C4-2B (cell line): ENCODE results near the gene FGFRL1.

ENCODE experiments used
- H3K27ac ChIP-seq: fragments of 450-650 bp; 2 replicates; pipeline ENCODE4 v1.5.1; 2017
- CTCF ChIP-seq: fragments of 450-650 bp; conservative IDR thresholded peaks from 2 replicates; pipeline ENCODE4 v1.5.1; 2017; ENCODE audit warnings: mild to moderate bottlenecking
- ZFX ChIP-seq: fragments of 450-650 bp; IDR thresholded peaks from 2 replicates; pipeline ENCODE4 v1.6.1; 2017

Gene FGFRL1

GRCh38 chr4:1022739-1023066, 11.3 kb downstream of the FGFRL1 start:
- no peak for TF ChIP-seq CTCF
- no peak for TF ChIP-seq ZFX
- H3K27ac ChIP-seq, result no peak overlapping the region

GRCh38 chr4:1023075-1023640, 11.7 kb downstream of the FGFRL1 start:
- TF ChIP-seq CTCF (no peak), ZFX (no peak)
- H3K27ac ChIP-seq, result no peak overlapping the region

- TF ChIP-seq ZFX (no peak), CTCF (no peak)
- no peak overlapping the region for H3K27ac ChIP-seq
Measured at GRCh38 chr4:1023895-1024740, 12.7 kb downstream of the FGFRL1 start.

- TF ChIP-seq CTCF (no peak), ZFX (no peak)
- no peak overlapping the region for H3K27ac ChIP-seq
Measured at GRCh38 chr4:1024882-1025545, 13.6 kb downstream of the FGFRL1 start.

GRCh38 chr4:1026115-1026514, 14.7 kb downstream of the FGFRL1 start:
- TF ChIP-seq ZFX (no peak), CTCF (no peak)
- no peak overlapping the region for H3K27ac ChIP-seq

- TF ChIP-seq CTCF, result no peak
- TF ChIP-seq ZFX, result no peak
- no peak overlapping the region for H3K27ac ChIP-seq
Measured at GRCh38 chr4:1027219-1027914, 15.9 kb downstream of the FGFRL1 start.

- no peak overlapping the region for H3K27ac ChIP-seq
- TF ChIP-seq ZFX (no peak), CTCF (no peak)
Measured at GRCh38 chr4:1027915-1028238, 16.5 kb downstream of the FGFRL1 start.
